ENCODE measurements around the gene IL27RA.
A peak's percentile ranks its signal among the peaks of the same experiment; 100 is the strongest.

GRCh38 chr19:14089412-14089661 is 57.8 kb downstream of the IL27RA start:
- TF ChIP-seq USF2 (IDR thresholded peaks at IDR 0.05; ENCODE audit: low read depth, low read length): no peak
- no peak for TF ChIP-seq SMC3 (IDR thresholded peaks at IDR 0.05; ENCODE audit: low read depth, low read length)
- 0 out of 2 replicates have a peak, but pooled peaks have one; percentile 19 for TF ChIP-seq CTCF (conservative IDR thresholded peaks at IDR 0.05; ENCODE audit: low read depth, low read length)
- no peak for TF ChIP-seq POLR2A (IDR thresholded peaks at IDR 0.05; ENCODE audit: low read depth, low read length)
- TF ChIP-seq RFX5 (IDR thresholded peaks at IDR 0.05; ENCODE audit: low read depth, low read length): no peak

All from IMR-90 (cell line).